ENCODE results near the gene CFAP77.

CFAP77 gene

GRCh38 chr9:132410642-132411041, 631 bp downstream of the CFAP77 start:
- no peak for DNase-seq

GRCh38 chr9:132411091-132411508, 1.1 kb downstream of the CFAP77 start:
- peak; percentile 57 for DNase-seq

GRCh38 chr9:132412089-132412488, 2.1 kb downstream of the CFAP77 start:
- peak; percentile 11 for DNase-seq

- DNase-seq = no peak
These were observed 3.9 kb downstream of the CFAP77 start for GRCh38 chr9:132413926-132414325.

- DNase-seq = no peak
These were observed 4.7 kb downstream of the CFAP77 start for GRCh38 chr9:132414731-132415130.

GRCh38 chr9:132415181-132415580, 5.2 kb downstream of the CFAP77 start:
- no peak for DNase-seq

GRCh38 chr9:132418726-132419363, 8.8 kb downstream of the CFAP77 start:
- DNase-seq = no peak

GRCh38 chr9:132422574-132422973, 12.6 kb downstream of the CFAP77 start:
- DNase-seq = no peak

- no peak for DNase-seq
These were observed 13.5 kb downstream of the CFAP77 start for GRCh38 chr9:132423503-132423902.

GRCh38 chr9:132424857-132425674, 15.1 kb downstream of the CFAP77 start:
- DNase-seq = no peak

- no peak for DNase-seq
These were observed 15.7 kb downstream of the CFAP77 start for GRCh38 chr9:132425675-132426062.

GRCh38 chr9:132426639-132427414, 16.8 kb downstream of the CFAP77 start:
- no peak for DNase-seq

- no peak for DNase-seq
These were observed 21.0 kb downstream of the CFAP77 start for GRCh38 chr9:132430998-132431397.

GRCh38 chr9:132434881-132435280, 24.9 kb downstream of the CFAP77 start:
- no peak for DNase-seq

- no peak for DNase-seq
These were observed 29.1 kb downstream of the CFAP77 start for GRCh38 chr9:132439153-132439552.

GRCh38 chr9:132440735-132441134, 30.7 kb downstream of the CFAP77 start:
- DNase-seq = no peak

GRCh38 chr9:132441404-132441803, 31.4 kb downstream of the CFAP77 start:
- DNase-seq = no peak

GRCh38 chr9:132443951-132444607, 34.1 kb downstream of the CFAP77 start:
- DNase-seq = no peak

GRCh38 chr9:132446887-132447286, 36.9 kb downstream of the CFAP77 start:
- no peak for DNase-seq

GRCh38 chr9:132447346-132447745, 37.3 kb downstream of the CFAP77 start:
- no peak for DNase-seq

- DNase-seq = no peak
These were observed 37.9 kb downstream of the CFAP77 start for GRCh38 chr9:132447902-132448301.

GRCh38 chr9:132451276-132451675, 41.3 kb downstream of the CFAP77 start:
- DNase-seq = no peak

GRCh38 chr9:132456241-132456640, 46.2 kb downstream of the CFAP77 start:
- DNase-seq = no peak

Data from NCI-H2081 treated with DMSO at 0.1 percent for 48 hours (cell line).